Prostate gland (tissue), 2 donors: ENCODE measurements around the gene AUTS2.
A peak's percentile ranks its signal among the peaks of the same experiment; 100 is the strongest.

ENCODE experiments used
- CTCF ChIP-seq, 4 experiments: fragments of 200-600 bp in 2 of 4; fragments of 450-650 bp in 2 of 4; sonication (generic) in 2 of 4; IDR thresholded peaks; 1 replicate in 3 of 4; 2 replicates in 1 of 4; pipeline ENCODE4 v1.5.1; 2016 to 2019; ENCODE audit warnings: antibody characterized with exemption in 4 of 4, mild to moderate bottlenecking in 2 of 4, moderate library complexity in 2 of 4
- POLR2A ChIP-seq: fragments of 450-650 bp; IDR thresholded peaks from one replicate; pipeline ENCODE4 v1.6.1; 2016; ENCODE audit warnings: antibody characterized with exemption, mild to moderate bottlenecking
- POLR2AphosphoS5 ChIP-seq: sonication (generic); formaldehyde crosslinking; IDR thresholded peaks from one replicate; pipeline ENCODE4 v1.6.1; 2017; ENCODE audit warnings: antibody characterized with exemption

- TF ChIP-seq CTCF (IDR thresholded peaks at IDR 0.05) (no peak), POLR2AphosphoS5 (peak; percentile 43), POLR2A (no peak)
Observed at GRCh38 chr7:70727861-70728260, 1129.6 kb downstream of the AUTS2 start.
